Loucy (cell line): ENCODE data around the gene RREB1.

Experiments used
- H2AFZ ChIP-seq: fragments of 200-600 bp; sonication (generic); 2 replicates; pipeline ENCODE4 v1.6.0; 2016; ENCODE audit warnings: antibody characterized with exemption, mild to moderate bottlenecking, low read length, moderate library complexity
- H3F3A ChIP-seq: fragments of 200-600 bp; 2 replicates; pipeline ENCODE4 v1.6.0; 2016; ENCODE audit warnings: antibody characterized with exemption, low read depth, mild to moderate bottlenecking
- H3K27me3 ChIP-seq: fragments of 200-600 bp; sonication (generic); 2 replicates; pipeline ENCODE4 v1.6.1; 2014; ENCODE audit warnings: low read length, mild to moderate bottlenecking; ENCODE audit not compliant: insufficient read depth, poor library complexity, severe bottlenecking
- H3K36me3 ChIP-seq: fragments of 200-600 bp; sonication (generic); 2 replicates; pipeline ENCODE4 v1.6.1; 2016; ENCODE audit warnings: low read length; ENCODE audit not compliant: insufficient read depth
- H3K4me1 ChIP-seq: fragments of 200-600 bp; sonication (generic); 2 replicates; pipeline ENCODE4 v1.5.1; 2014; ENCODE audit warnings: low read length, mild to moderate bottlenecking; ENCODE audit not compliant: insufficient read depth, poor library complexity, severe bottlenecking
- H3K4me2 ChIP-seq: fragments of 200-600 bp; sonication (generic); 2 replicates; pipeline ENCODE4 v1.6.0; 2014; ENCODE audit warnings: antibody characterized with exemption, low read length, low read depth, mild to moderate bottlenecking; ENCODE audit not compliant: poor library complexity, severe bottlenecking
- H3K4me3 ChIP-seq: fragments of 200-600 bp; sonication (generic); 2 replicates; pipeline ENCODE4 v1.5.1; 2014; ENCODE audit warnings: low read length, mild to moderate bottlenecking, mixed read lengths; ENCODE audit not compliant: poor library complexity, severe bottlenecking
- H3K79me2 ChIP-seq: fragments of 200-600 bp; sonication (generic); 2 replicates; pipeline ENCODE4 v1.6.1; 2014; ENCODE audit warnings: low read length; ENCODE audit not compliant: insufficient read depth
- H3K9ac ChIP-seq: fragments of 200-600 bp; sonication (generic); 2 replicates; pipeline ENCODE4 v1.6.0; 2014; ENCODE audit warnings: mild to moderate bottlenecking, low read depth, low read length, moderate library complexity; ENCODE audit not compliant: poor library complexity, severe bottlenecking
- H3K9me2 ChIP-seq: fragments of 200-600 bp; sonication (generic); replicated peaks from 2 replicates; pipeline ENCODE4 v1.6.1; 2016; ENCODE audit warnings: low read depth, low read length, mixed read lengths
- H3K9me3 ChIP-seq: fragments of 200-600 bp; sonication (generic); 2 replicates; pipeline ENCODE4 v1.6.1; 2014; ENCODE audit warnings: mild to moderate bottlenecking, antibody characterized with exemption, low read length, low read depth; ENCODE audit not compliant: insufficient read depth
- H4K20me1 ChIP-seq: fragments of 200-600 bp; sonication (generic); 2 replicates; pipeline ENCODE4 v1.6.0; 2014; ENCODE audit warnings: antibody characterized with exemption, low read length, mild to moderate bottlenecking; ENCODE audit not compliant: insufficient read depth, poor library complexity, severe bottlenecking
- CTCF ChIP-seq: fragments of 200-600 bp; sonication (generic); conservative IDR thresholded peaks from 2 replicates; pipeline ENCODE4 v1.5.1; 2014; ENCODE audit warnings: mild to moderate bottlenecking, antibody characterized with exemption, low read length
- EZH2phosphoT487 ChIP-seq: fragments of 200-600 bp; IDR thresholded peaks from 2 replicates; pipeline ENCODE4 v1.6.1; 2018; ENCODE audit warnings: antibody characterized with exemption, mild to moderate bottlenecking, moderate library complexity, borderline replicate concordance

The RREB1 gene

GRCh38 chr6:7080311-7080710, 27.4 kb upstream of the RREB1 start:
- Histone ChIP-seq H4K20me1 (no peaks in the 10 kb centered on the region), H3K4me3 (no peak overlapping the region), H3K9me2 (no peaks in the 10 kb centered on the region), H3K36me3 (no peaks in the 10 kb centered on the region), H3K79me2 (no peaks in the 10 kb centered on the region), H3F3A (no peaks in the 10 kb centered on the region), H2AFZ (no peak overlapping the region), H3K9ac (no peak overlapping the region), H3K27me3 (no peaks in the 10 kb centered on the region), H3K4me2 (no peak overlapping the region), H3K4me1 (peaks cover 9% of the 10 kb centered on the region), H3K9me3 (no peaks in the 10 kb centered on the region)
- TF ChIP-seq EZH2phosphoT487 (no peak), CTCF (no peak)

DNA sequence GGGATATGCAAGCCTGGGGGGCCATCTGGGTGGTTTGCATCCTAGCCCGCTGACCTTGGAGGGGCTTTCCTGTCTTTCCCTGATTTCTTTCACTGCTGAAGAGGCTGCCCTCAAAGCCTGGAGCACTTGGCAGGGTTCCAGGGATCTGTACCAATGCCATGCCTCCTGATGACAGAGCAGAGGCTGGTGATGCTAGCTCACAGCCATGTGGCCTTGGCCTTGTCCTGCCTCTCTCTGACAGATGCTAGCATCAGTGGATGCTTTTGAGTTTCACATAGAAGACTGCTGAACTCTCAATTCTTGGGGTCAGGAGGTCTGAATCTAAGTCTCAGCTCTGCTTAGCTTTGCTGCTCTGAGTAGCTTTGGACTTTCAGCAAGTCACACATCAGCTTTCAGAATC, 21.9 kb upstream of the RREB1 start:
- Histone ChIP-seq H3K9me3 (no peaks in the 10 kb centered on the region), H3K36me3 (no peaks in the 10 kb centered on the region), H4K20me1 (no peaks in the 10 kb centered on the region), H3K9me2 (no peaks in the 10 kb centered on the region), H3K4me1 (peaks cover 37% of the 10 kb centered on the region), H3K79me2 (no peaks in the 10 kb centered on the region), H3K4me2 (peak overlapping the region; percentile 75), H2AFZ (no peak overlapping the region; the same call in 1 of the 2 replicates), H3K9ac (peak overlapping the region; percentile 50), H3F3A (no peaks in the 10 kb centered on the region), H3K27me3 (no peaks in the 10 kb centered on the region), H3K4me3 (no peak overlapping the region)
- no peak for TF ChIP-seq CTCF

DNA sequence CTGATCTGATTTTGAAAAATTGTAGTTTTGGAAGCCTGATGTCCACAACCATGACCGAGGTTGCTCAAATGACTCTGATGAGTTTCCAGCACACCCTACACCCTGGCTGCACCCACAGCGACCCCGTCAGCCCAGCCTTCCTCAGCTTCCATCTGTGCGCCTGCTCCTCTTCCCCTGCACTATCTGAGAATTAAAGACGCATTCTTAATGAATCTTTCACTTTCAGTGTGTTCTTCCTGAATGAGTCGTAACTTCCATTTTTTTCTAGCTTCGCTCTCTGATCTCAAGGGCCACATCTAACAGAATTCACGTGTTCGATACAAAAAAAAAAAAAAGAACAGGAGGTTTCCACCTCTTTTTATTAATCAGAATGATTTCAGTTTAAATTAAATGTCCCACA, 21.3 kb upstream of the RREB1 start:
- TF ChIP-seq EZH2phosphoT487 (no peak), CTCF (no peak)
- Histone ChIP-seq H3F3A (no peaks in the 10 kb centered on the region), H4K20me1 (no peaks in the 10 kb centered on the region), H3K4me1 (peaks cover 37% of the 10 kb centered on the region), H3K9ac (peak overlapping the region; percentile 50), H3K27me3 (no peaks in the 10 kb centered on the region), H3K9me2 (no peaks in the 10 kb centered on the region), H3K79me2 (no peaks in the 10 kb centered on the region), H3K36me3 (no peaks in the 10 kb centered on the region), H2AFZ (peak overlapping the region; percentile 62), H3K4me3 (peak overlapping the region; percentile 58), H3K4me2 (peak overlapping the region; percentile 75), H3K9me3 (no peaks in the 10 kb centered on the region)
